RCC 7860 (cell line): ENCODE data around the gene MRPL52.
A peak's percentile ranks its signal among the peaks of the same experiment; 100 is the strongest.
"Not testable (repeated sequence)": the region's sequence is repeated elsewhere in the genome, so short reads cannot be mapped to it uniquely, and the experiment has no call there.

Experiments
- DNase-seq: peaks from one replicate; pipeline ENCODE4 v3.0.0-alpha.2; 2015; ENCODE audit warnings: low spot score
- FAIRE-seq: peaks from 2 replicates; lab custom pipeline; 2012; peaks lifted over from hg19 to GRCh38; lab: Jason Lieb, UNC

The MRPL52 gene

DNA sequence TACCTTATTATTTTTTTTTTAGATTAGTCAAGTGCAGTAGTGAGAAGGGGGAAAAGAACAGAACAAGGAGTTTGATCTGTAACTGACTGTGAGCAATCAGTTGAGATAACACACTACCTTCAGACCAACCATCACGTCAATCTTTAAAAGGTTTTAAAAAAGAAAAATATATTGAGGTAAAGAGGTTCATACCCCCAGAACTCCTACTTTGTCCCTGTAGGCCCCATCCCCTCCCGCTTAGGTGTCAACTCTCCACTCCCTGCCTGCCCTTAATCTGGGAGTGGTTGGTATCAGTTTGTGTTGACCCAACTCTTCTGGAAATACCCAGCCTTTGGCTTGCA is 22.9 kb downstream of the MRPL52 start:
- FAIRE-seq (no peak), DNase-seq (peak; percentile 3)

DNA sequence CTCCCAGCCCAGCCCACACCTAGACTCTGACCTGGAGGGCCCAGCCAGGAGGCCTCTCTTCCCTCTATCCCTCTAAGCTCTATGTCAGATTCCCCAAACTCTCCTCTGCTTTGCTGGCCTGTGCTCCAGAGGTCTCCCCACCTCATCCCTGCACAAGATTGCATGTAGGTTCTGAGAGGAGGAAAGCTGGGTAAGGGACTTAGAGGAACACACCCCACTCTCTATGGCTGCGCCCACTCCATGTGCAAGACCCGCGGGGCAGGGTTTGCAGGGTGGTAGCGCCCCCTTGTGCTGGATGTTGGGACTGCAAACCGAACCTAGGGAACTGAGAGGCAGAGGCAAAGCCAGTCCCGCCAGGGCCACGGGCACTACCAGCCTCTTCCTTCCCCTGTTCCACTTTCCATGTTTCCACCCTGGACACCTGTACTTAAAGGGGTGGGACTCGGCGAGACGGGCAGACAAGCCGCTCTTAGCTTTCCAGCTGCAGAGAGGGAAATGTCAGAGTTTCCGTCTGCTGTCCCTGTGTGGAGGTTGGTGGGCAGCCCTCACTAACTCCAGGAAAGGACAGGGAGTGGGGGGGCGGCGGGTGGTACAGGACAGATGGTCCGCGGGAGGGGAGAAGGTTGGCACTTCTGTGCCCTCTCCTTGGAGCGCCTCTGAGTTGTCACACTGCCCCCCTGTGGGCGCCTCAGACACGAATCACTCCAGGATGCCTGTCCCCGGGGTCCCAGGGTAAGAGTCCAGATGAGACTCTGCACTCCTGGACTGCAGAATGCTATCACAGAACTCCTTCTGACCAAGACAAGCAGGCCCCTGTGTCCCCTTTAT is 23.5 kb downstream of the MRPL52 start:
- FAIRE-seq (no peak), DNase-seq (peak; percentile 42)

DNA sequence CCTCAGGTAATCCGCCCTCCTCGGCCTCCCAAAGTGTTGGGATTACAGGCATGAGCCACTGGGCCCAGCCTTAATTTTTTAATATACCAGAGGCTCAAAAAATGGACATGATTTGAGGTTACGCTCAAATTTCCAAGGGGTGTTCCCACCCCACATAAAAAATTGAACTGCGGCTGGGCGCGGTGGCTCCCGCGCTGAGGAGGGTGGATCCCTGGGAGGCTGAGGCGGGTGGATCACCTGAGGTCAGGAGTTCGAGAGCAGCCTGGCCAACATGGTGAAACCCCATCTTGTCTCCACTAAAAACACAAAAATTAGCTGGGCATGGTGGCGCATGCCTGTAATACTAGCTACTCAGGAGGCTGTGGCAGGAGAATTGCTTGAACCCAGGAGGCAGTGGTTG is 24.6 kb downstream of the MRPL52 start:
- not testable (repeated sequence) for FAIRE-seq

DNA sequence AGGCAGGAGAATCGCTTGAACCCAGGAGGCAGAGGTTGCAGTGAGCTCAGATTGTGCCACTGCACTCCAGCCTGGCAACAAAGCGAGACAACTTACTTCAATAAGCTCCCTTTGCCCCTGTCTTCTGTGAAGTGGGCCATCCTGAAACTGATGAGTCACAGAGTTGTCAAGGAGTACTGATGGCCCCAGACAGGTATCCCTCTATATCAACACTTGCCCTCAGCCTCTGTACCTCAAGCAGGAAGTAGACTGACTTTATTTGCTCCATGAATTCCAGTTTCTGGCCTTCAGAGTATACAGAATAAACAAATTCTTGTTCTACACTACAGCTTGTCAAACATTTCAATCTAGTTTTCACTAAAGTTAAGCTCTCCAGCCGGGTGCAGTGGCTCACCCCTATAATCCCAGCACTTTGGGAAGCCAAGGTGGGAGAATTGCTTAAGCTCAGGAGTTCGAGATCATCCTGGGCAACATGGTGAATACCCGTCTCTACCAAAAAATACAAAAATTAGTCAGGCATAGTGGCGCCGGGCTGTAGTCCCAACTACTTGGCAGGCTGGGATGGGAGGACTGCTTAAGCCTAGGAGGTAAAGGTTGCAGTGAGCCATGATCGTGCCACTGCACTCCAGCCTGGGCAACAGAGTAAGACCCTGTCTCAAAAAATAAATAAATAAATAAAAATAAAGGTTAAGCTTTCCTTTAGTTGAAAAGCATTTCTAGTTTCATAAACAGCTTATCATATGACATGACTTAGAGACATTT is 25.5 kb downstream of the MRPL52 start:
- no peak for FAIRE-seq
- DNase-seq: no peak

More for the DNA sequence above, 24.6 kb downstream of the MRPL52 start:
- DNase-seq: not testable (repeated sequence)

DNA sequence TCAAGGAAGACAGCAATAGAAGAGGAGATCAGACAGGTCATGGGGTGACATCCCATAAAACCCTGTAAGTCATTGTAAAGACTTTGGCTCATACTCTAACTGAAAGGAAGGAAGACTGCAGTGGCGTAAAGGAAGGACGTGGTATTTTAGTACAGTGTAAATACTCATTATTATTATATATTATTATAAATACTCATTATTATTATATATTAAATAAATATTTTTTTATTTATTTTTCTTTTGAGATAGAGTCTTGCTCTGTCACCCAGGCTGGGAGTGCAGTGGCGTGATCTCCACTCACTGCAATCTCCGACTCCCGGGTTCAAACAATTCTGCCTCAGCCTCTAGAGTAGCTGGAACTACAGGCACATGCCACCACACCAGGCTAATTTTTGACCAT is 26.7 kb downstream of the MRPL52 start:
- DNase-seq (no peak), FAIRE-seq (no peak)

DNA sequence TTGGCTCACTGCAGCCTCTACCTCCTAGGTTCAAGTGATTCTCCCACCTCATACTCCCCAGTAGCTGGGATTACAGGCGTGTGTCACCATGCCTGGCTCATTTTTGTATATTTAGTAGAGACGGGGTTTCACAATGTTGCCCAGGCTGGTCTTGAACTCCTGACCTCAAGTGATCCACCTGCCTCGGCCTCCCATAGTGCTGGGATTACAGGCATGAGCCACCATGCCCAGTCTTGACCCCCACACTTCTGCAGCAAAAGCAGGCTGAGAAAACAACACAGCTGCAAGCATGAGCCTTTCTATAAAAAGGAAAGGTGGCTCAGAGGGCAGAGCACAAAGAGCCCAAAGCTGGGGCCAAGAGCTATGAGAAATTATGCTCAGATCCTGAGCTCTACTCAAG is 30.7 kb downstream of the MRPL52 start:
- not testable (repeated sequence) for FAIRE-seq, DNase-seq

DNA sequence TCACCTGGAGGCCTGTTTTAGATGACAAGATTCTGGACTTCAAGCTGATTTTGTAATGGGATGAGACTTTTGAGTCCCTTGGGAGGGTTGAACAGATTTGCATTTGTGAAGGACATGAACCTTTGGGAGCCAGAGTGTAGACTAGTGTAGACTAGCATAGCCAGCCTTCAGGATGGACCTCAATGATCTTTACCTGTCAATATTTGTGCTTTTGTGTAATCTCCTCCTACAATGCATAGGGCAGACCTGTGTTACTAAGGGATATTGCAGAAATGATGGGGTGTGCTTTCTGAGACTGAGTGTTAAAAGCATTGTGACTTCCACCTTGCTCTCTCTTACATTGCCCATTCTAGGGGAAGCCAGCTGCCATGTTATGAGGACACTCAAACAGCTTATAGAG is 32.0 kb downstream of the MRPL52 start:
- FAIRE-seq (no peak), DNase-seq (no peak)

DNA sequence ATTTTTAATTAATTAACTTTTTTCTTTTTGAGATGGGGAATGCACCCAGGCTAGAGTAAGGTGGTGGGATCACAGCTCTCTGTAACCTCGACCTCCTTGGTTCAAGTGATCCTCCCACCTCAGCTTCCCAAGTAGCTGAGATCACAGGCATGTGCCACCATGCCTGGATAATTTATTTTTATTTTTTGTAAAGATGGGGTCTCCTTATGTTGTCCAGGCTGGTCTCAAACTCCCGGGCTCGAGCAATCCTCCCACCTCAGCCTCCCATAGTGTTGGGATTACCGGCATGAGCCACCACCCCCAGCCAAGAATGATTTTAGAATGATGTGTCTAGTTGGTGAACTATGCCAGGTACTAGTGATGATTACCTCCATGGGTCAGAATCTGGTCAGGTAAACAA is 35.3 kb downstream of the MRPL52 start:
- FAIRE-seq (no peak), DNase-seq (no peak)

DNA sequence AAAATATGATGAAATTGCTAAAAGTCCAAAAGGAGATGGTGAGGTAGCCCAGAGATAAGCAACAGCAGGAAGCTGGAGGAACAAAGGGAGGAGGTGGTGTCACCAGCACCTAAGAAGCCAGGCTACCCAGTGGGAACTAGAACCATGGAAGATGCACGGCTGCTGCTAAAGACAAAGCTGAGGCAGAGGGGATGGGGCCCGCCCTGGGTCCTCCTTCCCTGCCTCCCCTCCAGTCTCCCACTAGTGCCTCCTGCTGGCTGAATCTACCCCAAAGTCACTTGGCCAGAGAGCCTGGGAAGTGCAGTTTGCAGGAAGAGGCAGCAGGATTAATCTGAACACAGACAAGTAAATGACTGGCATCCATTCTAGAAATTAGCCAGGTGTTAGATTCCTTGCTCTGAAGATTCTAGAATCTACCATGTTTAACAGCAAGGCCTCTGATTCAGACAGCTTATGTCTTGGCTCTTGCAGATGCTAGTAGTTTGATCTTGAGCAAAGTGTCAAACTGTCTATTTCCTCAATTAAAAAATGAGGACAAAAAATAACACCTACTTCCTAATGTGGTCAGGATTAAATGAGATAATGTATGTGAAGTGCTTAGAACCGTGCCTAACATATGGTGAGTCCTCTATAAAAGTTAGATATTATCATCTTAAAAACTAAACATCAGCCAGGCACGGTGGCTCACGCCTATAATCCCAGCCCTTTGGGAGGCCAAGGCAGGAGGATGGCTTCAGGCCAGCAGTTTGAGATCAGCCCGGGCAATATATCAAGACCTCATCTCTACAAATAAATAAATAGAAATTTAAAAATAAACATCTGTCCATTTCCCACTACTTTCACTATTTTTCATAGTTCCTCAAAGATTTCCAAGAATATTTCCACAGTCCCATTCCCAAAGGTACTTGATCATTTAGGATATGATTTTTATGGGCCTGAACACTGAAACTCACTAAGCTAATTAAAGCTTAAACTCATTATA is 36.0 kb downstream of the MRPL52 start:
- DNase-seq: no peak
- no peak for FAIRE-seq

DNA sequence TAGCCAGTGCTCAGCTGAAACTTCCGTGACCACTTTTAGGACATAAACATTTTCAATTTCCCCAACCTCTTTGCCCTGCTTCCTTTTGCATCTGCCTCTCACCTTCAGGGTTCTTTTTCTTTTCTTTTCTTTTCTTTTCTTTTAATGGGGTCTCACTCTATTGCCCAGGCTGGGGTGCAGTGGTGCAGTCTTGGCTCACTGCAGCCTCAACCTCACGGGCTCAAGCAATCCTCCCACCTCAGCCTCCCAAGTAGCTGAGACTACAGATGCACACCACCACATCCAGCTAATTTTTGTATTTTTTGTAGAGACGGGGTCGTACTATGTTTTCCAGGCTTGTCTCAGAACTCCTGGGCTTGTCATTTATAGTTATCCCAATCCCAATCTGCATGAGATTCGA is 37.2 kb downstream of the MRPL52 start:
- no peak for FAIRE-seq
- no peak for DNase-seq

DNA sequence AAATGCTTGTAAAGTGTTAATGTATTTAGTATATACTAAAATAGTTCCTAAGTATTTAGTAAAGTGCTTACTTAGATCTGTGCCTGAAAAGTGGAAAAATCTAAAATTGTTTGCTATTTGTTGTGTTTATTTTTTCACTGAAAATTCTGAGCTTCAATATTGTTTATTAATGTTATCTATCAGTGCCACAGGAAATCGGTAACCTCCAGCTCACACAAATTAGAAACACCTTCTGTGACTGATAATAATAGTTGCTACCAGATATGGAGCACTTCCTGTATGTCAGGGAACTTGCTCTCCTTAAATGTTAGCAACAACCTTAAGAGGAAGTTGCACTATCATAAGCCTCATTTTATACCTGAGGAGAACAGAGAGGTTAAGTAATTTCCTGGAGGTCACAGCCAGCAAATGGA is 41.1 kb downstream of the MRPL52 start:
- no peak for DNase-seq
- FAIRE-seq: no peak

DNA sequence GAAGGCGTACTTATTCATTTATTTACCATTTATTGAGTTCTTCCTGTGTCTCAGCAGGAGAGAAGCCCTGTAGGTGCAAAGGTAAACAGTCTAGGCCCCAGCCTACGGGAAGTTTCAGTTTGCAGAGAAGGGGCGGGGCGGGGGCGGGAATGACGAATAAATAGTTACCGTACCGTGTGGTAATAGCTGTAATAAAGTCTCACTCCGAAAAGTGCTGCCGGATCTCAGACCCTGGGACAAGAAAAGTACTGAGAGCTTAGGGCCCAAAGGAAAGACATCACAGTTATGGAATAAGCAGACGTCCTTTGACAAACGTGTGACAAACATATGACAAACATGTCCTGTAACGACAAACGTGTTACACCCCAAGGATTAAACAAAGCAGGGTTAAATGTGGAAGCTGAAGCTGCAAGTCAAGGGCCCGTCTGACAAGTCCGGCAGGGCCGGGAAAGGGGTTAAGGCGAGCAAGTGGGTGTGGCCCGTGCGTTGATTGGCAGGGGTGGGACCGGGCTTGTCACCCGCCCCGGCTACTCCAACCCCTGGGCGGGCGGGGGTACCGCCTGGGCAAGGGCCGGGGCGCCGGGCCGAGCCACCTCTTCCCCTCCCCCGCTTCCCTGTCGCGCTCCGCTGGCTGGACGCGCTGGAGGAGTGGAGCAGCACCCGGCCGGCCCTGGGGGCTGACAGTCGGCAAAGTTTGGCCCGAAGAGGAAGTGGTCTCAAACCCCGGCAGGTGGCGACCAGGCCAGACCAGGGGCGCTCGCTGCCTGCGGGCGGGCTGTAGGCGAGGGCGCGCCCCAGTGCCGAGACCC is 41.7 kb downstream of the MRPL52 start, which contains the start of gene LRP10:
Gene LRP10, plus strand, starts transcription at position 517 of the 809 bp plus-strand sequence. CDS start 564 bp downstream, outside the sequence.
- peak; percentile 58 for DNase-seq
- FAIRE-seq: no peak

DNA sequence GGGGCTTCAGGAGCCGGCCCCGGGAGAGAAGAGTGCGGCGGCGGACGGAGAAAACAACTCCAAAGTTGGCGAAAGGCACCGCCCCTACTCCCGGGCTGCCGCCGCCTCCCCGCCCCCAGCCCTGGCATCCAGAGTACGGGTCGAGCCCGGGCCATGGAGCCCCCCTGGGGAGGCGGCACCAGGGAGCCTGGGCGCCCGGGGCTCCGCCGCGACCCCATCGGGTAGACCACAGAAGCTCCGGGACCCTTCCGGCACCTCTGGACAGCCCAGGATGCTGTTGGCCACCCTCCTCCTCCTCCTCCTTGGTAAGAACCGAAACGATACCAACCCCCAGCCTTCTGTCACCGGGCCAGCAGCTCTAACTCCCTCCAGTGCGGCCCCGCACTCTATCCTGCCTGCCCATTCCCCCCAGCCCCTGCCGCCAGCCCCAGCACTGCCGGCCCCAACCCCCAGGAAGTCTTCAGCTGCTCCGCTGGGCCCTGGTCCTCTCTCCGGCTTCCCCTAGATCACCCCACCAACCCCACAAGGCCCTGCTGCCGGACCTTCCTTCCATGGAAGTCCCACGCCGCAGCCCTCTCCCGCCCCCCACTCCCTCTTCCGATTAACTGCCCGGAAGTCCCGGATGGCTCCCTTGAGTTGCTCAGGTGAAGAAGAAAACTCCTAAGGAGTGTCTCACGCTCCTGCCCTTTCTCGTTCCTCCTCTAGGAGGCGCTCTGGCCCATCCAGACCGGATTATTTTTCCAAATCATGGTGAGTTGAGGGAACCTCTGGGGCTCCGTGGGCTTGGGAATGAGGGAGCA is 42.5 kb downstream of the MRPL52 start:
- DNase-seq (peak; percentile 58), FAIRE-seq (no peak)

DNA sequence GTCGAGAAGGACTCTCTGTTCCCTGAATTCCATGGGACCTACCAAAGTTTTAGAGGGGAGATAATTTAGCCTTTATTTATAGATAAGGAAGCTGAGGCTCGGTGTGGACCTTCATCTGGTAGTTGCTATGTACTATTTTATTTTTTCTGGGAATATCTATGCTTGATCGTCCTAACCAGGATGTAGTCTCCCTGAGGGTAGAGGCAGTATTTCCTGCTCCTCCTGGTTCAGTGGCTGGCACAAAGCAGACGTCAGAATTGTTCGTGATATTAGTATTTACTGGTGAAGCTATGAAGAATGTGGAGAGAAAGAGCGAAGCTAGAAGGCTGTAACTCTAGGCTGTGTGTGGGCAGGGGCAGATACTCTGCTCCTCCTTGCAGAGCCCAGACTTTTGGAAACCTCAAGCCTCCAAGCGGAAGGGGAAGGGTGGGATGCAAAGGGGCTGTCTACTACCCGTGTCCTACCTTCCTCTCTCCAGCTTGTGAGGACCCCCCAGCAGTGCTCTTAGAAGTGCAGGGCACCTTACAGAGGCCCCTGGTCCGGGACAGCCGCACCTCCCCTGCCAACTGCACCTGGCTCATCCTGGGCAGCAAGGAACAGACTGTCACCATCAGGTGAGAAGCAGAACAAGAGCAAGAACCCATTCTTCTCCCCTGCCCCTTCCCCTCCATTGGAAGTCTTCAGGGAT is 43.3 kb downstream of the MRPL52 start:
- FAIRE-seq (no peak), DNase-seq (no peak)

DNA sequence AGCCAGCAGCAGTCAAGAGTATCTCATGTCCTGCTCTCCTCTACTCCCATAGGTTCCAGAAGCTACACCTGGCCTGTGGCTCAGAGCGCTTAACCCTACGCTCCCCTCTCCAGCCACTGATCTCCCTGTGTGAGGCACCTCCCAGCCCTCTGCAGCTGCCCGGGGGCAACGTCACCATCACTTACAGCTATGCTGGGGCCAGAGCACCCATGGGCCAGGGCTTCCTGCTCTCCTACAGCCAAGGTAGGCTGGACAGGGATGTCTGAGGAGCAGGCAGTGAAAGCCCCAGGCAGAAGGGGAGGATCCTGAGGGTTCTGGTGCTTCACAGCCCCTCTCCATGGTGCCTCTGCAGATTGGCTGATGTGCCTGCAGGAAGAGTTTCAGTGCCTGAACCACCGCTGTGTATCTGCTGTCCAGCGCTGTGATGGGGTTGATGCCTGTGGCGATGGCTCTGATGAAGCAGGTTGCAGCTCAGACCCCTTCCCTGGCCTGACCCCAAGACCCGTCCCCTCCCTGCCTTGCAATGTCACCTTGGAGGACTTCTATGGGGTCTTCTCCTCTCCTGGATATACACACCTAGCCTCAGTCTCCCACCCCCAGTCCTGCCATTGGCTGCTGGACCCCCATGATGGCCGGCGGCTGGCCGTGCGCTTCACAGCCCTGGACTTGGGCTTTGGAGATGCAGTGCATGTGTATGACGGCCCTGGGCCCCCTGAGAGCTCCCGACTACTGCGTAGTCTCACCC is 45.5 kb downstream of the MRPL52 start:
- no peak for FAIRE-seq
- DNase-seq: no peak

DNA sequence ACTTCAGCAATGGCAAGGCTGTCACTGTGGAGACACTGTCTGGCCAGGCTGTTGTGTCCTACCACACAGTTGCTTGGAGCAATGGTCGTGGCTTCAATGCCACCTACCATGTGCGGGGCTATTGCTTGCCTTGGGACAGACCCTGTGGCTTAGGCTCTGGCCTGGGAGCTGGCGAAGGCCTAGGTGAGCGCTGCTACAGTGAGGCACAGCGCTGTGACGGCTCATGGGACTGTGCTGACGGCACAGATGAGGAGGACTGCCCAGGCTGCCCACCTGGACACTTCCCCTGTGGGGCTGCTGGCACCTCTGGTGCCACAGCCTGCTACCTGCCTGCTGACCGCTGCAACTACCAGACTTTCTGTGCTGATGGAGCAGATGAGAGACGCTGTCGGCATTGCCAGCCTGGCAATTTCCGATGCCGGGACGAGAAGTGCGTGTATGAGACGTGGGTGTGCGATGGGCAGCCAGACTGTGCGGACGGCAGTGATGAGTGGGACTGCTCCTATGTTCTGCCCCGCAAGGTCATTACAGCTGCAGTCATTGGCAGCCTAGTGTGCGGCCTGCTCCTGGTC is 46.1 kb downstream of the MRPL52 start:
- FAIRE-seq (no peak), DNase-seq (no peak)

DNA sequence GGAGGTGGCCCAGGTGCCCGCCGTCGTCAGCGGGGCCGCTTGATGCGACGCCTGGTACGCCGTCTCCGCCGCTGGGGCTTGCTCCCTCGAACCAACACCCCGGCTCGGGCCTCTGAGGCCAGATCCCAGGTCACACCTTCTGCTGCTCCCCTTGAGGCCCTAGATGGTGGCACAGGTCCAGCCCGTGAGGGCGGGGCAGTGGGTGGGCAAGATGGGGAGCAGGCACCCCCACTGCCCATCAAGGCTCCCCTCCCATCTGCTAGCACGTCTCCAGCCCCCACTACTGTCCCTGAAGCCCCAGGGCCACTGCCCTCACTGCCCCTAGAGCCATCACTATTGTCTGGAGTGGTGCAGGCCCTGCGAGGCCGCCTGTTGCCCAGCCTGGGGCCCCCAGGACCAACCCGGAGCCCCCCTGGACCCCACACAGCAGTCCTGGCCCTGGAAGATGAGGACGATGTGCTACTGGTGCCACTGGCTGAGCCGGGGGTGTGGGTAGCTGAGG is 47.4 kb downstream of the MRPL52 start:
- FAIRE-seq: no peak
- DNase-seq: no peak
